Astrocyte (in vitro differentiated cells and primary cell): Measurements from ENCODE around the gene GMPS. TPM values are rescaled to one million over a fixed set of nuclear protein-coding genes. Genes with fewer than 3 reads are reported as not detected.

Experiments
- DNase-seq: peaks from one replicate; pipeline ENCODE4 v3.0.0-alpha.2; 2010; ENCODE audit warnings: low read depth
- FAIRE-seq: peaks from 2 replicates; lab custom pipeline; 2011; peaks lifted over from hg19 to GRCh38; lab: Jason Lieb, UNC
- H2AFZ ChIP-seq: 2 replicates; pipeline ENCODE4 v1.6.0; 2012; ENCODE audit warnings: low read depth, low read length, inconsistent platforms
- H3K27ac ChIP-seq: 2 replicates; pipeline ENCODE4 v1.5.1; 2011; ENCODE audit warnings: low read depth, low read length, inconsistent platforms
- H3K27me3 ChIP-seq: 2 replicates; pipeline ENCODE4 v1.6.0; 2011; ENCODE audit warnings: low read length, inconsistent platforms; ENCODE audit not compliant: insufficient read depth
- H3K36me3 ChIP-seq: 2 replicates; pipeline ENCODE4 v1.5.1; 2011; ENCODE audit warnings: low read length, inconsistent platforms; ENCODE audit not compliant: insufficient read depth
- H3K4me1 ChIP-seq: 2 replicates; pipeline ENCODE4 v1.5.1; 2011; ENCODE audit warnings: low read length, inconsistent platforms; ENCODE audit not compliant: insufficient read depth
- H3K4me2 ChIP-seq: 2 replicates; pipeline ENCODE4 v1.6.0; 2012; ENCODE audit warnings: low read length, inconsistent platforms
- H3K4me3 ChIP-seq: 2 replicates; pipeline ENCODE4 v1.5.1; 2011; ENCODE audit warnings: low read depth, mild to moderate bottlenecking, low read length, inconsistent platforms; ENCODE audit not compliant: insufficient read depth
- H3K79me2 ChIP-seq: 2 replicates; pipeline ENCODE4 v1.6.0; 2012; ENCODE audit warnings: mild to moderate bottlenecking, low read length, inconsistent platforms; ENCODE audit not compliant: insufficient read depth
- H3K9ac ChIP-seq: 2 replicates; pipeline ENCODE4 v1.6.0; 2012; ENCODE audit warnings: mild to moderate bottlenecking, low read length, inconsistent platforms
- H3K9me3 ChIP-seq: 2 replicates; pipeline ENCODE4 v1.5.1; 2012; ENCODE audit warnings: low read depth, mild to moderate bottlenecking, low read length, inconsistent platforms; ENCODE audit not compliant: insufficient read depth
- H4K20me1 ChIP-seq: 2 replicates; pipeline ENCODE4 v1.6.0; 2012; ENCODE audit warnings: low read length, inconsistent platforms; ENCODE audit not compliant: insufficient read depth
- H3K27ac Mint-ChIP-seq: one replicate; pipeline ENCODE4 v1.8.0; 2021; ENCODE audit warnings: mild to moderate bottlenecking, mixed read lengths; ENCODE audit not compliant: unreplicated experiment
- H3K27me3 Mint-ChIP-seq: one replicate; pipeline ENCODE4 v1.8.0; 2021; ENCODE audit warnings: low read depth, mixed read lengths; ENCODE audit not compliant: unreplicated experiment
- H3K36me3 Mint-ChIP-seq: one replicate; pipeline ENCODE4 v1.8.0; 2021; ENCODE audit warnings: low read depth, mixed read lengths; ENCODE audit not compliant: unreplicated experiment
- H3K4me1 Mint-ChIP-seq: one replicate; pipeline ENCODE4 v1.8.0; 2021; ENCODE audit warnings: low read depth, mixed read lengths; ENCODE audit not compliant: unreplicated experiment
- H3K4me3 Mint-ChIP-seq: one replicate; pipeline ENCODE4 v1.8.0; 2021; ENCODE audit warnings: mild to moderate bottlenecking, moderate library complexity, mixed read lengths; ENCODE audit not compliant: unreplicated experiment
- H3K9me3 Mint-ChIP-seq: one replicate; pipeline ENCODE4 v1.8.0; 2021; ENCODE audit warnings: mild to moderate bottlenecking, mixed read lengths; ENCODE audit not compliant: unreplicated experiment
- CTCF ChIP-seq: IDR thresholded peaks from 2 replicates; pipeline ENCODE4 v1.5.1; 2011; ENCODE audit warnings: low read depth, mild to moderate bottlenecking, inconsistent platforms, low read length, moderate library complexity; ENCODE audit not compliant: insufficient read depth
- EZH2 ChIP-seq: IDR thresholded peaks from 2 replicates; pipeline ENCODE4 v1.6.1; 2012; ENCODE audit warnings: mild to moderate bottlenecking, low read length, inconsistent platforms; ENCODE audit not compliant: insufficient read depth
- total RNA-seq: library from RNA; stranded (reverse); gene quantifications from 2 replicates; pipeline ENCODE4 v1.2.1, GENCODE V29; 2021

Gene GMPS
- total RNA-seq, 1 donor from 2014 or later: 58.1 TPM

- no peak for FAIRE-seq
- H3K36me3 Mint-ChIP-seq: no peaks in the 10 kb centered on the region
These were observed 114.5 kb downstream of the GMPS start for GRCh38 chr3:155984791-155985417.

GRCh38 chr3:155989536-155989935, 119.1 kb downstream of the GMPS start:
- no peak overlapping the region for H3K4me3 ChIP-seq
- H3K27ac ChIP-seq: no peak overlapping the region
- no peak overlapping the region for H3K4me2 ChIP-seq
- H3K27me3 Mint-ChIP-seq: peaks cover 2% of the 10 kb centered on the region
- no peaks in the 10 kb centered on the region for H3K9me3 ChIP-seq
- H3K4me3 Mint-ChIP-seq: no peak overlapping the region
- H3K9me3 Mint-ChIP-seq: no peaks in the 10 kb centered on the region
- H3K36me3 ChIP-seq: no peaks in the 10 kb centered on the region
- no peaks in the 10 kb centered on the region for H3K27me3 ChIP-seq
- H3K4me1 Mint-ChIP-seq: peaks cover 13% of the 10 kb centered on the region
- FAIRE-seq (no peak), DNase-seq (no peak)
- TF ChIP-seq CTCF: no peak
- H2AFZ ChIP-seq: no peak overlapping the region
- H3K9ac ChIP-seq: no peak overlapping the region
- no peaks in the 10 kb centered on the region for H3K79me2 ChIP-seq
- no peaks in the 10 kb centered on the region for H4K20me1 ChIP-seq
- no peaks in the 10 kb centered on the region for H3K36me3 Mint-ChIP-seq
- no peak overlapping the region for H3K27ac Mint-ChIP-seq
- no peaks in the 10 kb centered on the region for H3K4me1 ChIP-seq

More at GRCh38 chr3:155984791-155985417, 114.5 kb downstream of the GMPS start:
- Mint-ChIP-seq H3K27ac (no peak overlapping the region), H3K9me3 (no peaks in the 10 kb centered on the region), H3K27me3 (peaks cover 2% of the 10 kb centered on the region), H3K4me3 (no peak overlapping the region), H3K4me1 (peaks cover 10% of the 10 kb centered on the region)
- no peaks in the 10 kb centered on the region for H4K20me1 ChIP-seq
- DNase-seq: no peak
- peaks cover 11% of the 10 kb centered on the region for H3K4me1 ChIP-seq
- no peak overlapping the region for H3K4me2 ChIP-seq
- no peaks in the 10 kb centered on the region for H3K9me3 ChIP-seq
- H3K9ac ChIP-seq: no peak overlapping the region
- H3K4me3 ChIP-seq: no peak overlapping the region
- no peak overlapping the region for H2AFZ ChIP-seq
- H3K27me3 ChIP-seq: no peaks in the 10 kb centered on the region
- no peaks in the 10 kb centered on the region for H3K36me3 ChIP-seq
- no peak overlapping the region for H3K27ac ChIP-seq
- no peaks in the 10 kb centered on the region for H3K79me2 ChIP-seq
- TF ChIP-seq CTCF: no peak
- no peak for TF ChIP-seq EZH2

GRCh38 chr3:155991212-155991611, 120.8 kb downstream of the GMPS start:
- Histone ChIP-seq H3K79me2 (no peaks in the 10 kb centered on the region), H3K9ac (no peak overlapping the region), H3K27me3 (no peaks in the 10 kb centered on the region), H3K4me3 (no peak overlapping the region), H3K9me3 (no peaks in the 10 kb centered on the region), H2AFZ (no peak overlapping the region), H3K27ac (no peak overlapping the region), H3K36me3 (no peaks in the 10 kb centered on the region), H3K4me1 (no peaks in the 10 kb centered on the region), H3K4me2 (no peak overlapping the region), H4K20me1 (no peaks in the 10 kb centered on the region)
- no peaks in the 10 kb centered on the region for H3K9me3 Mint-ChIP-seq
- H3K27ac Mint-ChIP-seq: no peak overlapping the region
- peaks cover 2% of the 10 kb centered on the region for H3K27me3 Mint-ChIP-seq
- peaks cover 13% of the 10 kb centered on the region for H3K4me1 Mint-ChIP-seq
- H3K4me3 Mint-ChIP-seq: no peak overlapping the region
- TF ChIP-seq CTCF: no peak
- TF ChIP-seq EZH2: no peak
- DNase-seq (no peak), FAIRE-seq (no peak)
- H3K36me3 Mint-ChIP-seq: no peaks in the 10 kb centered on the region
